ENCODE measurements around the gene TMEM259. TPM values are rescaled to one million over a fixed set of nuclear protein-coding genes. Genes with fewer than 3 reads are reported as not detected.

Gene TMEM259
- total and polyA plus RNA-seq, 2 donors (not counting 1 experiment from before 2014, with no cell fraction given) = 373 to 607 TPM

DNA sequence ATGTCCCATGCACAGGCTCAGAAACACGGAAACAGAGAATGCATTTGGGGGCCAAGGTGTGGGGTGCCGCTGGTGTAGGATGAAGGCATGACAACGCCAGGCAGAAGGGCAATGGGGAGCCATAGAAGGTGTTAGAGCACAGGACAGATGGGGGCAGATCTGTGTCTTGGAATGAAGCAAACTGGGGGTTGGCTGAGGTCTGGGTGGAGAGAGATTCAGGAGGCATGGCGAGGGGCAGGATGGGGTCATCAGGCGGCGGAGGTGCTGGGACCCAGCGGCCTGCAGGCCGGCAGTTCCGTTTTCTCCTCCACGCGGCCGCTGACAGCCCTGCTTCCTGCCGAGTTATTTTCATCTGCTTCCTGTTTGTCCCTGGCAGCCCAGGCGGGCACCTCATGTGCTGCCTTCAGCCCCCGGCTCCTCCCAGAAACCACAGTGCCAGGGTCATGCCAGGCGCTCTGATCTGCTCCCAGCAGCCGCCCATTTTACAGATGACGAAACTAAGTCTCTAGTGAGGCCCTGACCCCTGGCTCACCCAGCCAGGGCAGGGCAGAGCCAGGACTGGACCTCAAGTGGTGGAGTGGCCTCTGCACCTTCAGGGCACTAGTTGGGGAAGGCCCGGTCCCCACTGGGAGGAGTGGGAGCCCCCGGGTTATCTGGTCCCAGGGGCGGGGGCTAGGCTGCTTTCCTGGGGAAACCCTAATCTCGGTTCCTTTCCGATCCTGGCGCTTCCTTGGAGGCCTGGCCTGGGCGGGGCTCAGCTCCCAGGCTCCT is 48.3 kb upstream of the TMEM259 start:
- Mint-ChIP-seq H3K4me3 (peak overlapping the region; percentile 96), H3K4me1 (peaks cover 52% of the 10 kb centered on the region), H3K9me3 (ENCODE audit: insufficient read depth) (no peaks in the 10 kb centered on the region), H3K27ac (peak overlapping the region; percentile 97), H3K27me3 (no peaks in the 10 kb centered on the region)
- WGBS (ENCODE audit: insufficient coverage) = 13% methylated on average over 25 of the region's 25 CpGs
- Histone ChIP-seq H3K27me3 (replicated peaks in 1 of 4; ENCODE audit: control extremely low read depth in 1 of 4, control insufficient read depth in 3 of 4, insufficient read depth in 4 of 4, low read length in 3 of 4) (no peaks in the 10 kb centered on the region), H3K4me2 (replicated peaks; ENCODE audit: low read depth, low read length, poor library complexity, severe bottlenecking) (peak overlapping the region; percentile 91), H3K36me3 (replicated peaks in 1 of 2; ENCODE audit: control extremely low read depth in 1 of 2, control insufficient read depth in 1 of 2, extremely low read depth in 1 of 2, insufficient read depth in 2 of 2, low read length in 1 of 2) (peaks cover 0 to 51% of the 10 kb centered on the region in 2 experiments), H3K4me3 (ENCODE audit: control extremely low read depth in 1 of 5, extremely low read depth in 1 of 5, insufficient read depth in 1 of 5, low read depth in 2 of 5, low read length in 4 of 5) (peak overlapping the region; percentile 65 to 99 (median 90)), H3K9me3 (ENCODE audit: control extremely low read depth in 1 of 3, control insufficient read depth in 2 of 3, insufficient read depth in 1 of 3, low read length in 2 of 3) (peaks cover 0 to 2% (median 0%) of the 10 kb centered on the region in 3 donors), H3K4me1 (ENCODE audit: control insufficient read depth in 2 of 2, insufficient read depth in 2 of 2, low read length in 2 of 2) (peaks cover 66 to 83% of the 10 kb centered on the region in 2 donors), H4K20me1 (ENCODE audit: control insufficient read depth, insufficient read depth, low read length, poor library complexity, severe bottlenecking) (peaks cover 81% of the 10 kb centered on the region), H3K9ac (ENCODE audit: low read length) (peak overlapping the region; percentile 94), H3K79me2 (ENCODE audit: control insufficient read depth, insufficient read depth, low read length) (peaks cover 72% of the 10 kb centered on the region), H2AFZ (ENCODE audit: insufficient read depth, low read depth, low read length, poor library complexity, severe bottlenecking) (no peak overlapping the region), H3K27ac (ENCODE audit: low read length in 2 of 2) (peak overlapping the region; percentile 77 to 87)
- ATAC-seq (ENCODE audit: low read depth) (peak; percentile 50), DNase-seq (peak; percentile 85)
- POLR2A ChIA-PET = interaction anchor here (0.6 to 6.3 kb wide), 10 partner anchors 7 to 200 kb away, joined by 3 to 97 read pairs (median 10); partner anchors contain the start of genes CIRBP, CNN2, GPX4 and RNU6-2
- TF ChIP-seq, protein P1, sequence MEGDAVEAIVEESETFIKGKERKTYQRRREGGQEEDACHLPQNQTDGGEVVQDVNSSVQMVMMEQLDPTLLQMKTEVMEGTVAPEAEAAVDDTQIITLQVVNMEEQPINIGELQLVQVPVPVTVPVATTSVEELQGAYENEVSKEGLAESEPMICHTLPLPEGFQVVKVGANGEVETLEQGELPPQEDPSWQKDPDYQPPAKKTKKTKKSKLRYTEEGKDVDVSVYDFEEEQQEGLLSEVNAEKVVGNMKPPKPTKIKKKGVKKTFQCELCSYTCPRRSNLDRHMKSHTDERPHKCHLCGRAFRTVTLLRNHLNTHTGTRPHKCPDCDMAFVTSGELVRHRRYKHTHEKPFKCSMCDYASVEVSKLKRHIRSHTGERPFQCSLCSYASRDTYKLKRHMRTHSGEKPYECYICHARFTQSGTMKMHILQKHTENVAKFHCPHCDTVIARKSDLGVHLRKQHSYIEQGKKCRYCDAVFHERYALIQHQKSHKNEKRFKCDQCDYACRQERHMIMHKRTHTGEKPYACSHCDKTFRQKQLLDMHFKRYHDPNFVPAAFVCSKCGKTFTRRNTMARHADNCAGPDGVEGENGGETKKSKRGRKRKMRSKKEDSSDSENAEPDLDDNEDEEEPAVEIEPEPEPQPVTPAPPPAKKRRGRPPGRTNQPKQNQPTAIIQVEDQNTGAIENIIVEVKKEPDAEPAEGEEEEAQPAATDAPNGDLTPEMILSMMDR (IDR thresholded peaks at IDR 0.05) = no peak
- no peak for TF ChIP-seq EZH2 (IDR thresholded peaks at IDR 0.05; ENCODE audit: borderline replicate concordance, insufficient read depth, low read depth, low read length, poor library complexity, severe bottlenecking)
- intact Hi-C loops (cut with micrococcal nuclease) = loop anchor here (1.0 to 10.0 kb wide), 6 partner anchors 8 to 144 kb away; partner anchors contain the start of genes ARID3A, GPX4, RNU6-2 and TMEM259
- CTCF ChIA-PET = interaction anchor here (0.6 to 5.2 kb wide), 4 partner anchors 7 to 233 kb away, joined by 3 to 56 read pairs (median 6); no protein-coding TSS in a partner anchor
